Lung (tissue), 12 donors: ENCODE measurements around the gene SHF. TPM values are rescaled to one million over a fixed set of nuclear protein-coding genes. Genes with fewer than 3 reads are reported as not detected.

Experiments
- ATAC-seq: fragments of 200-7000 bp; cut with Tn5 transposase; one replicate; pipeline ENCODE4 v1.9.1; 2020; ENCODE audit warnings: moderate number of reproducible peaks; ENCODE audit not compliant: insufficient read depth, low FRiP score
- DNase-seq, 3 donors: peaks; one replicate each; pipeline ENCODE4 v3.0.0-alpha.2; 2013 to 2017
- H3K27ac ChIP-seq, 2 donors: one replicate each; pipeline ENCODE4 v1.5.1; 2013; ENCODE audit warnings: mild to moderate bottlenecking in 2 of 2, moderate library complexity in 2 of 2, control low read depth in 1 of 2, inconsistent platforms in 1 of 2, low read depth in 1 of 2, low read length in 1 of 2
- H3K27me3 ChIP-seq, 3 donors: one replicate each; pipeline ENCODE4 v1.5.1; 2013; ENCODE audit warnings: low read length in 2 of 3; ENCODE audit not compliant: control insufficient read depth in 3 of 3, insufficient read depth in 3 of 3
- H3K36me3 ChIP-seq, 4 donors: one replicate each; pipeline ENCODE4 v1.5.1; 2013; ENCODE audit warnings: low read length in 4 of 4, mild to moderate bottlenecking in 1 of 4, moderate library complexity in 1 of 4; ENCODE audit not compliant: control insufficient read depth in 4 of 4, insufficient read depth in 4 of 4
- H3K4me1 ChIP-seq, 5 donors: one replicate each; pipeline ENCODE4 v1.5.1; 2013; ENCODE audit warnings: low read length in 5 of 5, mild to moderate bottlenecking in 2 of 5, moderate library complexity in 1 of 5; ENCODE audit not compliant: control insufficient read depth in 5 of 5, insufficient read depth in 5 of 5
- H3K4me3 ChIP-seq: one replicate; pipeline ENCODE4 v1.5.1; 2013; ENCODE audit warnings: mild to moderate bottlenecking, control low read depth, moderate library complexity
- H3K9ac ChIP-seq, 2 donors: one replicate each; pipeline ENCODE4 v1.5.1; 2013; ENCODE audit warnings: low read length in 2 of 2, control low read depth in 1 of 2; ENCODE audit not compliant: insufficient read depth in 1 of 2
- H3K9me3 ChIP-seq, 4 donors: one replicate each; pipeline ENCODE4 v1.5.1; 2013; ENCODE audit warnings: low read length in 3 of 4, mild to moderate bottlenecking in 1 of 4, moderate library complexity in 1 of 4; ENCODE audit not compliant: control insufficient read depth in 4 of 4, insufficient read depth in 3 of 4
- CTCF ChIP-seq: IDR thresholded peaks from 2 replicates; pipeline ENCODE4 v1.5.1; 2012; ENCODE audit warnings: mild to moderate bottlenecking; ENCODE audit errors: control extremely low read depth, extremely low read depth
- WGBS, 2 donors: extraction: QIAGEN DNeasy Blood & Tissue Kit; methylation state at CpG; one replicate each; pipeline ENCODE4 v1.1.7; 2013; 5-methylcytosine and 5-hydroxymethylcytosine counted together
- polyA plus RNA-seq, 2 donors: library from polyadenylated mRNA; stranded (reverse); fragments of 200-250 nt; gene quantifications; one replicate each; pipeline ENCODE4 v1.2.1, GENCODE V29; 2013
- total RNA-seq, 2 donors: library from RNA; depleted of rRNA in 1 of 2; stranded (reverse); fragments of >200 nt in 1 of 2; gene quantifications; one replicate each; pipeline ENCODE4 v1.2.1, GENCODE V29; 2014 to 2021
- donor health status: control.
- donor health status: control.
- donor health status: Bipolar disorder and iron deficiency.
- donor health status: healthy.
- donor health status: DM: yes; HTN: yes; CAD: no.

Gene SHF
- total and polyA plus RNA-seq, 4 donors = 1.9 to 15.9 (median 4.0) TPM

- DNase-seq (no peak), ATAC-seq (no peak)
- WGBS, 2 donors = 72 to 75% methylated on average over 5 of the region's 5 CpGs
- H3K27me3 ChIP-seq = no peaks in the 10 kb centered on the region
- no peak overlapping the region for H3K27ac ChIP-seq
- peaks cover 0 to 4% (median 0%) of the 10 kb centered on the region in 4 donors for H3K9me3 ChIP-seq
- no peak overlapping the region for H3K9ac ChIP-seq
- no peaks in the 10 kb centered on the region for H3K4me1 ChIP-seq
- no peaks in the 10 kb centered on the region for H3K36me3 ChIP-seq
- H3K4me3 ChIP-seq = no peak overlapping the region
- TF ChIP-seq CTCF = no peak
Observed at GRCh38 chr15:45228931-45229330, 41.2 kb upstream of the SHF start.

GRCh38 chr15:45225506-45226273 is 37.9 kb upstream of the SHF start:
- H3K36me3 ChIP-seq = no peaks in the 10 kb centered on the region
- no peak for TF ChIP-seq CTCF
- DNase-seq (no peak), ATAC-seq (no peak)
- no peak overlapping the region for H3K4me3 ChIP-seq
- WGBS, 2 donors = 78 to 87% methylated on average over 11 of the region's 11 CpGs
- no peaks in the 10 kb centered on the region for H3K4me1 ChIP-seq
- no peak overlapping the region for H3K27ac ChIP-seq
- H3K9me3 ChIP-seq = no peaks in the 10 kb centered on the region
- no peaks in the 10 kb centered on the region for H3K27me3 ChIP-seq
- no peak overlapping the region for H3K9ac ChIP-seq

GRCh38 chr15:45224621-45225217 is 37.0 kb upstream of the SHF start:
- DNase-seq (no peak), ATAC-seq (no peak)
- H3K4me1 ChIP-seq = no peaks in the 10 kb centered on the region
- no peak overlapping the region for H3K9ac ChIP-seq
- no peaks in the 10 kb centered on the region for H3K9me3 ChIP-seq
- no peak for TF ChIP-seq CTCF
- no peaks in the 10 kb centered on the region for H3K27me3 ChIP-seq
- no peak overlapping the region for H3K4me3 ChIP-seq
- H3K27ac ChIP-seq = no peak overlapping the region
- H3K36me3 ChIP-seq = no peaks in the 10 kb centered on the region
- 52 to 56% methylated on average over 5 of the region's 5 CpGs for WGBS, 2 donors
